OCI-LY3 (cell line): ENCODE data around the gene KLF7.

Source experiments
- H2AFZ ChIP-seq: fragments of 200-600, 300-600 bp; shearing (Covaris generic); 2 replicates; pipeline ENCODE4 v1.6.0; 2014; ENCODE audit warnings: antibody characterized with exemption, low read depth, low read length
- H3K27ac ChIP-seq: fragments of 200-600, 300-600 bp; sonication (generic); 2 replicates; pipeline ENCODE4 v1.5.1; 2014; ENCODE audit warnings: mild to moderate bottlenecking, low read length, moderate library complexity, mixed read lengths
- H3K27me3 ChIP-seq: fragments of 200-600, 300-600 bp; sonication (generic); 2 replicates; pipeline ENCODE4 v1.6.1; 2014; ENCODE audit warnings: low read depth, low read length, mixed read lengths
- H3K36me3 ChIP-seq: fragments of 200-600, 300-600 bp; sonication (generic); replicated peaks from 2 replicates; pipeline ENCODE3; 2014; ENCODE audit warnings: low read depth, low read length, mixed read lengths
- H3K4me1 ChIP-seq: fragments of 300-600, 200-600 bp; sonication (generic); 2 replicates; pipeline ENCODE4 v1.6.1; 2014; ENCODE audit warnings: low read length, mixed read lengths
- H3K4me2 ChIP-seq: fragments of 200-600, 300-600 bp; sonication (generic); 2 replicates; pipeline ENCODE4 v1.6.1; 2014; ENCODE audit warnings: low read length, mixed read lengths
- H3K4me3 ChIP-seq: fragments of 300-600, 200-600 bp; sonication (generic); 2 replicates; pipeline ENCODE4 v1.5.1; 2014; ENCODE audit warnings: antibody characterized with exemption, mild to moderate bottlenecking, low read length, moderate library complexity
- H3K79me2 ChIP-seq: fragments of 300-600, 200-600 bp; shearing (Covaris generic); 2 replicates; pipeline ENCODE4 v1.6.1; 2014; ENCODE audit warnings: mild to moderate bottlenecking, low read length, mixed read lengths
- H3K9ac ChIP-seq: fragments of 300-600, 200-600 bp; shearing (Covaris generic); 2 replicates; pipeline ENCODE4 v1.6.0; 2014; ENCODE audit warnings: mild to moderate bottlenecking, low read length, moderate library complexity
- H3K9me3 ChIP-seq: fragments of 200-600, 300-600 bp; shearing (Covaris generic); 2 replicates; pipeline ENCODE4 v1.6.1; 2014; ENCODE audit warnings: low read length, mixed read lengths; ENCODE audit not compliant: insufficient read depth
- H4K20me1 ChIP-seq: fragments of 200-600, 300-600 bp; sonication (generic); 2 replicates; pipeline ENCODE4 v1.6.1; 2016; ENCODE audit warnings: low read length, mixed read lengths; ENCODE audit not compliant: insufficient read depth
- EZH2phosphoT487 ChIP-seq: fragments of 200-600 bp; shearing (Covaris generic); IDR thresholded peaks from 2 replicates; pipeline ENCODE4 v1.6.1; 2018; ENCODE audit warnings: antibody characterized with exemption, mixed run types, low read depth
- TF ChIP-seq, protein P1 (sequence below): fragments of 200-600, 300-600 bp; sonication (generic); IDR thresholded peaks from 2 replicates; pipeline ENCODE4 v1.5.1; 2014; ENCODE audit warnings: antibody characterized with exemption, low read length, low read depth

KLF7 gene

DNA sequence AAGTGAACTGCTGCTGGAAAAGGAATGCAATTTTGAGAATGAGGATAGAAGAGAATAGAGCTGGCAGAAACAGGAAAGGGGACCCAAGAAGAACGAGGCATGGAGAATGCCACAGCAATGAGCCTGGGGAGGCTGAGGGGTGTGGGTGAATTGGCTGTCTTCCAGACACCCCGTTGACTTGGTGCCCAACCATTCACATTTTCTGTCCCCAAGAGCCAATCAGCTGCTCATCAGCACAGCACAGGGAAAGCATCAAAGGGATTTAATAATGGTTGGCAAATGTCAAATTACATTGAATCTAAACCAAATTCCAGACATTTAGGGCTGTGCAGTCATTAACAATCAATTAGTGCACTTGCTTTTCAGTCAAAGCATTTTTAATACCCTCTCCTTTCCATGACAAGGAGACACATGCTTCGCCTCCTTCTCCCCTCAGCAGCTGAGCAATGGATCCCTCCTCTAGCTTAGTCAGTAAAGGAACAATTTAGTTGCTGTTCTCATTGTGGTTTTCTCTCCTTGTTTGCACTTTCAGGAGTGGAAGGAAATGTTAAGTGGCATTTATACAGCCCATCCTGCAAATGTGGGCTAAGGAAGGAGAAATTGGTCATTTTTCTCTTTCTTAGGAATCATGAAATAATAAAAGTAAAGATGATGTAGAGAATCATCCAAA is 98.8 kb downstream of the KLF7 start:
- Histone ChIP-seq H3K27ac (no peak overlapping the region), H3K4me1 (no peaks in the 10 kb centered on the region), H3K9me3 (no peaks in the 10 kb centered on the region), H3K79me2 (no peaks in the 10 kb centered on the region), H2AFZ (no peak overlapping the region), H3K4me3 (no peak overlapping the region), H3K36me3 (no peaks in the 10 kb centered on the region), H3K4me2 (no peak overlapping the region), H4K20me1 (no peaks in the 10 kb centered on the region), H3K9ac (no peak overlapping the region), H3K27me3 (peaks cover 4% of the 10 kb centered on the region)
- TF ChIP-seq, protein P1, sequence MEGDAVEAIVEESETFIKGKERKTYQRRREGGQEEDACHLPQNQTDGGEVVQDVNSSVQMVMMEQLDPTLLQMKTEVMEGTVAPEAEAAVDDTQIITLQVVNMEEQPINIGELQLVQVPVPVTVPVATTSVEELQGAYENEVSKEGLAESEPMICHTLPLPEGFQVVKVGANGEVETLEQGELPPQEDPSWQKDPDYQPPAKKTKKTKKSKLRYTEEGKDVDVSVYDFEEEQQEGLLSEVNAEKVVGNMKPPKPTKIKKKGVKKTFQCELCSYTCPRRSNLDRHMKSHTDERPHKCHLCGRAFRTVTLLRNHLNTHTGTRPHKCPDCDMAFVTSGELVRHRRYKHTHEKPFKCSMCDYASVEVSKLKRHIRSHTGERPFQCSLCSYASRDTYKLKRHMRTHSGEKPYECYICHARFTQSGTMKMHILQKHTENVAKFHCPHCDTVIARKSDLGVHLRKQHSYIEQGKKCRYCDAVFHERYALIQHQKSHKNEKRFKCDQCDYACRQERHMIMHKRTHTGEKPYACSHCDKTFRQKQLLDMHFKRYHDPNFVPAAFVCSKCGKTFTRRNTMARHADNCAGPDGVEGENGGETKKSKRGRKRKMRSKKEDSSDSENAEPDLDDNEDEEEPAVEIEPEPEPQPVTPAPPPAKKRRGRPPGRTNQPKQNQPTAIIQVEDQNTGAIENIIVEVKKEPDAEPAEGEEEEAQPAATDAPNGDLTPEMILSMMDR: no peak
- TF ChIP-seq EZH2phosphoT487: no peak

DNA sequence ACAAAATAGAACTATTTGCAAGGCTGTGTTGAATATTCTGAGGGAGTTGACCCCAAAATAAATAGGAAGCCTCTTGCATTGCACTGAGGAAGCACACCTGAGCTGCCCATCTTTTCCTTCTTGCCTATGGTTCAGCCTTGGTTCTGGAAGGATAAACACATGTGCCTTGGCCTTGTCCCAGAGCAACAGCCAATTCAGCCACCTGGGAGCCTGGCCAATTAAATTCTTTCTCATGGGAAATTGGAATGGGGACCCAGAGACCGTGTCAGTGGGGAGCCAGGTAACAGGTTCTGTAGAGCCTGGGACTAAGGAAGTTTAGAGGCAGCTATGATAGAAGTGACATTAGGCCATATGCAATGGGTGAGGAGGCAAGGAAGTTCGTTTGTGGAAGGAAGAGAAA is 99.6 kb downstream of the KLF7 start:
- Histone ChIP-seq H3K36me3 (no peaks in the 10 kb centered on the region), H4K20me1 (no peaks in the 10 kb centered on the region), H3K27me3 (peaks cover 4% of the 10 kb centered on the region), H3K9me3 (no peaks in the 10 kb centered on the region), H3K4me3 (no peak overlapping the region), H2AFZ (no peak overlapping the region), H3K79me2 (no peaks in the 10 kb centered on the region), H3K4me2 (no peak overlapping the region), H3K27ac (no peak overlapping the region), H3K4me1 (no peaks in the 10 kb centered on the region), H3K9ac (no peak overlapping the region)
- TF ChIP-seq, protein P1: no peak
- TF ChIP-seq EZH2phosphoT487: no peak

- Histone ChIP-seq H3K27ac (no peak overlapping the region), H3K4me3 (no peak overlapping the region), H3K79me2 (no peaks in the 10 kb centered on the region), H3K27me3 (no peaks in the 10 kb centered on the region), H2AFZ (no peak overlapping the region), H3K36me3 (no peaks in the 10 kb centered on the region), H3K9ac (no peak overlapping the region), H3K4me2 (no peak overlapping the region), H3K9me3 (no peaks in the 10 kb centered on the region), H4K20me1 (no peaks in the 10 kb centered on the region), H3K4me1 (no peaks in the 10 kb centered on the region)
- TF ChIP-seq, protein P1: no peak
- no peak for TF ChIP-seq EZH2phosphoT487
These were observed 101.5 kb downstream of the KLF7 start for GRCh38 chr2:207064128-207064690.

DNA sequence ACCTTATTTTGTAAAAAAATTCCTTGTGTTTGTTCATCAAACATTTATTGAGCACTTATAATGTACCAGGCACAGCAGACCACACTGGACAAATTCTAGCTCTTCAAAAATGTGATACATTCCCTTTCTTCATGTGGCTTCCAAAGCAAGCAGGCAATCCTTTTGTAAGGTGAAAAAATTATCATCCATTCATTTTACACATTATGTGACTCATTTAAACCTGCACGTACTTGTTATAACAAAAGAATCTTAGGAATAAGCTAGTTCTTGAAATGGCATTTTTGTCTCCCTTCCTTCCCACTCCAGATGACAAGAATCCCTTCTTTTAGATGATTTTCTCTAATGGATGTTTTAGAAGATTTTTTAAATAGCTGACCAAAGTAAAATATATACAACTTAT is 104.6 kb downstream of the KLF7 start:
- Histone ChIP-seq H3K79me2 (no peaks in the 10 kb centered on the region), H3K9me3 (no peaks in the 10 kb centered on the region), H3K36me3 (no peaks in the 10 kb centered on the region), H4K20me1 (no peaks in the 10 kb centered on the region), H3K4me2 (no peak overlapping the region), H3K9ac (no peak overlapping the region), H2AFZ (no peak overlapping the region), H3K4me3 (no peak overlapping the region), H3K27ac (no peak overlapping the region), H3K4me1 (no peaks in the 10 kb centered on the region), H3K27me3 (peaks cover 7% of the 10 kb centered on the region; the same call in 1 of the 2 replicates)
- no peak for TF ChIP-seq EZH2phosphoT487
